B cell (primary cell): ENCODE results near the gene RBBP8. TPM values are rescaled to one million over a fixed set of nuclear protein-coding genes. Genes with fewer than 3 reads are reported as not detected.

Source experiments
- ATAC-seq: fragments of 200-7000 bp; cut with Tn5 transposase; one replicate; pipeline ENCODE4 v1.10.0; 2021; ENCODE audit warnings: low read depth, mild to moderate bottlenecking, moderate number of reproducible peaks, moderate library complexity
- CTCF ChIA-PET: fragments of 350-600 bp; sonication (Branson Sonifier 250); formaldehyde crosslinking; loops from one replicate; lab custom pipeline; 2021; ENCODE audit warnings: antibody characterized with exemption, inconsistent platforms; lab: Charles Lee
- POLR2A ChIA-PET: fragments of 350-600 bp; sonication (Branson Sonifier 250); formaldehyde crosslinking; loops from one replicate; lab custom pipeline; 2021; ENCODE audit warnings: antibody characterized with exemption; lab: Charles Lee
- DNase-seq: peaks from one replicate; pipeline ENCODE4 v3.0.0; 2013
- H2AFZ ChIP-seq: 2 replicates; pipeline ENCODE4 v1.6.1; 2012; ENCODE audit warnings: mild to moderate bottlenecking, low read depth, low read length; ENCODE audit not compliant: insufficient read depth, poor library complexity, severe bottlenecking
- H3K27ac ChIP-seq, 2 donors: 1 replicate in 1 of 2; 2 replicates in 1 of 2; pipeline ENCODE4 v1.5.1; 2012 to 2013; ENCODE audit warnings: low read length in 2 of 2, mild to moderate bottlenecking in 2 of 2, moderate library complexity in 1 of 2
- H3K27me3 ChIP-seq, 4 experiments: fragments of 200-600 bp in 1 of 4; sonication (generic) in 1 of 4; replicated peaks in 1 of 4; 1 replicate in 2 of 4; 2 replicates in 2 of 4; pipeline versions ENCODE4 v1.6.1 to v1.7.0; 2013 to 2016; ENCODE audit warnings: low read length in 3 of 4, mild to moderate bottlenecking in 2 of 4, mixed read lengths in 1 of 4, moderate library complexity in 1 of 4; ENCODE audit not compliant: insufficient read depth in 4 of 4, control insufficient read depth in 3 of 4; ENCODE audit errors: control extremely low read depth in 1 of 4
- H3K36me3 ChIP-seq, 2 experiments: replicated peaks in 1 of 2; 1 replicate in 1 of 2; 2 replicates in 1 of 2; pipeline versions ENCODE4 v1.6.1 to v1.7.1; 2013; ENCODE audit warnings: low read length in 1 of 2; ENCODE audit not compliant: insufficient read depth in 2 of 2, control insufficient read depth in 1 of 2; ENCODE audit errors: control extremely low read depth in 1 of 2, extremely low read depth in 1 of 2
- H3K4me1 ChIP-seq, 2 donors: fragments of 200-600 bp in 1 of 2; sonication (generic) in 1 of 2; 1 replicate in 1 of 2; 2 replicates in 1 of 2; pipeline versions ENCODE4 v1.5.1 to v1.6.1; 2013 to 2017; ENCODE audit warnings: low read length in 2 of 2; ENCODE audit not compliant: control insufficient read depth in 2 of 2, insufficient read depth in 2 of 2
- H3K4me2 ChIP-seq: replicated peaks from 2 replicates; pipeline ENCODE3; 2012; ENCODE audit warnings: mild to moderate bottlenecking, low read depth, low read length; ENCODE audit not compliant: poor library complexity, severe bottlenecking
- H3K4me3 ChIP-seq, 5 experiments: fragments of 200-600 bp in 1 of 5; sonication (generic) in 1 of 5; 1 replicate in 3 of 5; 2 replicates in 2 of 5; pipeline versions ENCODE4 v1.5.1 to v1.7.0; 2011 to 2016; ENCODE audit warnings: low read length in 4 of 5, mild to moderate bottlenecking in 4 of 5, low read depth in 2 of 5, control low read depth in 1 of 5, moderate library complexity in 1 of 5; ENCODE audit not compliant: insufficient read depth in 1 of 5; ENCODE audit errors: control extremely low read depth in 1 of 5, extremely low read depth in 1 of 5
- H3K79me2 ChIP-seq: fragments of 200-600 bp; sonication (generic); one replicate; pipeline ENCODE4 v1.6.0; 2016; ENCODE audit warnings: low read length; ENCODE audit not compliant: control insufficient read depth, insufficient read depth
- H3K9ac ChIP-seq: fragments of 200-600 bp; sonication (generic); 2 replicates; pipeline ENCODE4 v1.6.1; 2017; ENCODE audit warnings: mild to moderate bottlenecking, low read length, moderate library complexity
- H3K9me3 ChIP-seq, 3 donors: one replicate each; pipeline versions ENCODE4 v1.6.1 to v1.7.1; 2013; ENCODE audit warnings: low read length in 2 of 3; ENCODE audit not compliant: control insufficient read depth in 2 of 3, insufficient read depth in 1 of 3; ENCODE audit errors: control extremely low read depth in 1 of 3
- H4K20me1 ChIP-seq: 2 replicates; pipeline ENCODE4 v1.6.0; 2012; ENCODE audit warnings: mild to moderate bottlenecking, low read length; ENCODE audit not compliant: insufficient read depth, control insufficient read depth, poor library complexity, severe bottlenecking
- H3K27ac Mint-ChIP-seq: one replicate; pipeline ENCODE4 v1.8.0; 2021; ENCODE audit warnings: mixed read lengths
- H3K27me3 Mint-ChIP-seq: one replicate; pipeline ENCODE4 v1.8.0; 2021; ENCODE audit warnings: mixed read lengths
- H3K4me1 Mint-ChIP-seq: one replicate; pipeline ENCODE4 v1.8.0; 2021; ENCODE audit warnings: mixed read lengths
- H3K4me3 Mint-ChIP-seq: one replicate; pipeline ENCODE4 v1.8.0; 2021; ENCODE audit warnings: mixed read lengths
- H3K9me3 Mint-ChIP-seq: one replicate; pipeline ENCODE4 v1.8.0; 2022; ENCODE audit warnings: mixed read lengths; ENCODE audit not compliant: insufficient read depth
- CTCF ChIP-seq: fragments of 200-600 bp; IDR thresholded peaks from one replicate; pipeline ENCODE4 v1.8.0; 2022; ENCODE audit warnings: antibody characterized with exemption, mild to moderate bottlenecking
- EZH2 ChIP-seq: IDR thresholded peaks from 2 replicates; pipeline ENCODE4 v1.6.1; 2012; ENCODE audit warnings: borderline replicate concordance, low read depth, mild to moderate bottlenecking, moderate library complexity, low read length; ENCODE audit not compliant: insufficient read depth, poor library complexity, severe bottlenecking
- WGBS: methylation state at CpG from one replicate; pipeline ENCODE4 v1.1.5; 2013; ENCODE audit warnings: missing lambda C conversion rate; ENCODE audit not compliant: insufficient coverage; 5-methylcytosine and 5-hydroxymethylcytosine counted together
- intact Hi-C: fragments of 100-400 bp; cut with micrococcal nuclease; formaldehyde crosslinking; loops from one replicate; pipeline ENCODE4 v1.10.0; 2022
- polyA plus RNA-seq: library from polyadenylated mRNA; depleted of rRNA; stranded (reverse); fragments of >200 nt; gene quantifications from 2 replicates; pipeline ENCODE4 v1.2.3, GENCODE V29; 2012
- total RNA-seq, 2 donors: library from RNA; stranded (reverse); fragments of 120-200 nt in 1 of 2; gene quantifications; 1 replicate in 1 of 2; 2 replicates in 1 of 2; pipeline versions ENCODE4 v1.2.3 to v1.2.4, GENCODE V29; 2013 to 2022

Gene RBBP8
- total and polyA plus RNA-seq, 2 donors (not counting 1 experiment from before 2014, with no cell fraction given) = 2.9 to 18.0 TPM

- no peak overlapping the region for H3K27ac ChIP-seq
- H3K27me3 Mint-ChIP-seq = no peaks in the 10 kb centered on the region
- ATAC-seq (no peak), DNase-seq (no peak)
- no peaks in the 10 kb centered on the region for H3K4me1 ChIP-seq
- H3K27me3 ChIP-seq = no peaks in the 10 kb centered on the region
- no peaks in the 10 kb centered on the region for H3K79me2 ChIP-seq
- H3K4me3 ChIP-seq = no peak overlapping the region
- no peak overlapping the region for H3K4me2 ChIP-seq
- 100% methylated on average over 1 of the region's 3 CpGs for WGBS
- TF ChIP-seq CTCF (no peak), EZH2 (no peak)
- no peak overlapping the region for H2AFZ ChIP-seq
- peaks cover 0 to 7% of the 10 kb centered on the region in 2 experiments for H3K36me3 ChIP-seq
- POLR2A ChIA-PET = no interaction called here
- CTCF ChIA-PET = interaction anchor here (1.2 kb wide), 1 partner anchor 204 kb away, joined by 4 read pairs; no protein-coding TSS in a partner anchor
- no peak overlapping the region for H3K9ac ChIP-seq
- H3K27ac Mint-ChIP-seq = no peak overlapping the region
- no peaks in the 10 kb centered on the region for H3K9me3 ChIP-seq
- no peaks in the 10 kb centered on the region for H4K20me1 ChIP-seq
- intact Hi-C loops = no loop called here
- H3K4me3 Mint-ChIP-seq = no peak overlapping the region
- no peaks in the 10 kb centered on the region for H3K4me1 Mint-ChIP-seq
- H3K9me3 Mint-ChIP-seq = no peaks in the 10 kb centered on the region
Measured at GRCh38 chr18:23003289-23003688, 70.2 kb downstream of the RBBP8 start.

- H3K79me2 ChIP-seq = no peaks in the 10 kb centered on the region
- POLR2A ChIA-PET = no interaction called here
- Mint-ChIP-seq H3K9me3 (no peaks in the 10 kb centered on the region), H3K27me3 (no peaks in the 10 kb centered on the region), H3K4me3 (no peak overlapping the region), H3K4me1 (no peaks in the 10 kb centered on the region), H3K27ac (no peak overlapping the region)
- CTCF ChIA-PET = interaction anchor here (2.1 kb wide), 1 partner anchor 21 kb away, joined by 4 read pairs; no protein-coding TSS in a partner anchor
- H3K9ac ChIP-seq = no peak overlapping the region
- H3K4me2 ChIP-seq = no peak overlapping the region
- no peak overlapping the region for H2AFZ ChIP-seq
- H3K27ac ChIP-seq = no peak overlapping the region
- 100% methylated on average over 1 of the region's 1 CpG for WGBS
- H3K27me3 ChIP-seq = no peaks in the 10 kb centered on the region
- intact Hi-C loops = no loop called here
- no peak for DNase-seq
- TF ChIP-seq EZH2 (no peak), CTCF (no peak)
- no peak overlapping the region for H3K4me3 ChIP-seq
- no peaks in the 10 kb centered on the region for H3K4me1 ChIP-seq
- no peak for ATAC-seq
- H3K36me3 ChIP-seq = peaks cover 0 to 6% of the 10 kb centered on the region in 2 experiments
- H3K9me3 ChIP-seq = no peaks in the 10 kb centered on the region
- no peaks in the 10 kb centered on the region for H4K20me1 ChIP-seq
Measured at GRCh38 chr18:23012249-23012648, 79.1 kb downstream of the RBBP8 start.
